SK-N-MC (cell line): Measurements from ENCODE around the gene UNC13B.

Source experiments
- DNase-seq: peaks from one replicate; pipeline ENCODE4 v3.0.0-alpha.2; 2011; ENCODE audit warnings: low read depth, low spot score
- H3K27ac ChIP-seq: fragments of 200-600 bp; sonication (generic); 2 replicates; pipeline ENCODE4 v1.5.1; 2016; ENCODE audit warnings: mixed run types
- H3K36me3 ChIP-seq: fragments of 200-600 bp; sonication (generic); 2 replicates; pipeline ENCODE4 v1.6.1; 2017; ENCODE audit warnings: antibody characterized with exemption, low read length, mixed read lengths; ENCODE audit not compliant: insufficient read depth
- H3K4me3 ChIP-seq: fragments of 200-600 bp; sonication (generic); 2 replicates; pipeline ENCODE4 v1.5.1; 2016
- H3K9ac ChIP-seq: fragments of 200-600 bp; sonication (generic); 2 replicates; pipeline ENCODE4 v1.8.0; 2017; ENCODE audit warnings: mixed run types, mixed read lengths; ENCODE audit not compliant: insufficient read length
- H3K9me3 ChIP-seq: fragments of 200-600 bp; sonication (generic); 2 replicates; pipeline ENCODE4 v1.6.1; 2017; ENCODE audit warnings: low read depth, mild to moderate bottlenecking, antibody characterized with exemption, low read length, moderate library complexity, mixed read lengths
- EZH2 ChIP-seq: fragments of 200-600 bp; sonication (generic); IDR thresholded peaks from one replicate; pipeline ENCODE4 v1.6.1; 2017; ENCODE audit warnings: antibody characterized with exemption
- FOXP2 ChIP-seq: optimal IDR thresholded peaks from 2 replicates; pipeline ENCODE3; 2011; ENCODE audit warnings: mild to moderate bottlenecking, moderate library complexity; ENCODE audit not compliant: insufficient read depth; ENCODE audit errors: extremely low read length, control extremely low read depth
- POLR2AphosphoS5 ChIP-seq: IDR thresholded peaks from 2 replicates; pipeline ENCODE4 v1.6.1; 2012; ENCODE audit warnings: mild to moderate bottlenecking, low read depth, low read length, borderline replicate concordance

Gene UNC13B

DNA sequence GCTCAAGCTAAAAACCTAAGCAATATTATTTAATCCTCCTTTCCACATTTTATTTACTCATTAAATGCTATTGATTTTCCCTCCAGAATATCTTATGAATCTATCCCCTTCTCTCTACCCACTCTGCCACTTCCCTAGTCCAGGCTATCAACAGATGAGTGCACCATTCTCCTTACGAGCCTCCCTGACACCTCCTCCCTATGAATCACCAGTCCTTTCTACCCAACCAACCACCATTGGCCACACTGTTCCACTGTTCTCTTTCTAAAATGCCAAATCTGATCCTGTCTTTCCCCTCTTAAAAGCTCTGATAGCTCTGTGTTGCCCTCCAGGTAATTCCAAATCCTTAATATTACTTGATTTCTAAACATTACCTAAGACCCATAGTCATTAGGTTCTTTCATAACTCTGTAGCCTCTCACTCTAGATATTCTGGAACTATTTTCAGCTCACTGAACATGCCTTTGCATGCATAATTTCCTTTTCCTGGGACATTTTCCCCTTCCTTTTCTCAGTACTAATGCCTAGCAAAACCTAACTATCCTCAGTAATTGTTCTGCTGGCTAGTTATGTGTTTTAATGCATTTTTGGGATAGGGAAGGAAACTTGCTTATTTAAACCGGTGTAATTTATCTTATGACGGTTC is 126.3 kb downstream of the UNC13B start:
- TF ChIP-seq FOXP2 (no peak), EZH2 (no peak), POLR2AphosphoS5 (no peak)
- Histone ChIP-seq H3K36me3 (no peaks in the 10 kb centered on the region), H3K27ac (no peak overlapping the region), H3K4me3 (no peak overlapping the region), H3K9me3 (no peaks in the 10 kb centered on the region), H3K9ac (no peak overlapping the region)
- DNase-seq: no peak

DNA sequence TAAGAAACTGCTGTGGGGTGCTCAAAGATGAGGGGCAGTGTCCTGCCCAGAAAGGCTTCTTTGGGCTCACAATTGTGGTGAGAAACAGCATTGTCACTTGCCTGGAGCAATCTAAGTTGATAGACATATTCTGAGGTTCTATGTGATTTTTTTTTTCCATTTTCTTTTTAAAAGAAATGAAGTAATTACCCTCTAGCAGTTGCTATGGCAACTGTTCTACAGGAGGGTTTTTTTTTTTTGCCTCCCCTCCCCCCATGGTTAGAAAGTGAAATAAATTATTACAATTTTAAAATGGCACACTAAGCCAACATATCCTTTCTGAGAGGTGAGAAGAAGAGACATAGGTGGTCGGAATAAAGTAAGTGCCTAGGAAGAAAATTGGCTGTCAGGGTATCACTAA is 127.0 kb downstream of the UNC13B start:
- DNase-seq: no peak
- no peaks in the 10 kb centered on the region for H3K36me3 ChIP-seq
- TF ChIP-seq POLR2AphosphoS5: no peak
- TF ChIP-seq EZH2: no peak
- H3K27ac ChIP-seq: no peak overlapping the region
- no peak overlapping the region for H3K9ac ChIP-seq
- H3K4me3 ChIP-seq: no peak overlapping the region
- no peaks in the 10 kb centered on the region for H3K9me3 ChIP-seq

DNA sequence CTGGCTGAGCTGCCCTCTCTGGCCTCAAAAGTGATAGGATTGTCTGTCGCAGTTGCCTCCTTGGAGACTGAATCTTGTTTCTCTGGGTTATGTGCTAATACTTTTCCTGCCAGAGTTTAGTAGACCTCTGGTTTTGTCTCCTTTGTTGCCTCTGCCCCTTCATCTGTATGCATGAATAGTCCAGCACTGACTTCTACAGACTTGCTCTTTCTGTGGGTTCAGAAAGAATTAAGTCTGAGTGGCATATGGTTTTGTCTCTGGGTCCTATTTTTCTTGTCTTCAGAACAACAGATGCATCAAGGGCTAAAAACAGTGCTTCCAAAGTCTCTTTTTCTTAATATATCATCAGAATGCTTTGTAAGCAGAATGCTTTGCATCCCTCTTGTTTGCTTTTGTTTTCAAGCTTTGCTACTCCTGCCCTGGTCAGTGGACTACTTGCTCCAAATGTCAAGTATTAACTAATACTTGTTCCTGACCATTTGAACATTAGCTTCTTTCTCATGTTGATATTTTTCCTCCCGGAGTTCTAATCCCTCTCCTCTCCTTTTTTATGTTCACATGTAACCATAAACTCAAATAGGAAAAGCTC is 131.7 kb downstream of the UNC13B start:
- H3K9me3 ChIP-seq: no peaks in the 10 kb centered on the region
- DNase-seq: no peak
- no peak for TF ChIP-seq EZH2
- TF ChIP-seq POLR2AphosphoS5: no peak
- no peak for TF ChIP-seq FOXP2
- H3K9ac ChIP-seq: no peak overlapping the region
- H3K4me3 ChIP-seq: no peak overlapping the region
- H3K27ac ChIP-seq: no peak overlapping the region
- H3K36me3 ChIP-seq: no peaks in the 10 kb centered on the region

DNA sequence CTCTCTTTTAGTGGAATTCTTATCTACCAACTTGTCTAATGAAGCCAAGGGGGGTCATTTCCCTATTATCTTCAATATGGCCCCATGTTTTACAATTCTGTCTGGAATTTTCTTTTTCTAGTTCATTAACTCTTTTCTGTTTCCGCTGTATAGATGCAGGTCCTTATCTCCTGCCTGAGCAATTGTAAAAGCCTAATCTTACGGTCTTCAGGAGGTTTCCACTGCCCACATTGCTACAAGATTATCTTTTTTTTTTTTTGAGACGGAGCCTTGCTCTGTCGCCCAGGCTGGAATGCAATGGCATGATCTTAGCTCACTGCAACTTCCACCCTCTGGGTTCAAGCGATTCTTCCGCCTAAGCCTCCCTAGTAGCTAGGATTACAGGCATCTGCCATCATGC is 132.3 kb downstream of the UNC13B start:
- TF ChIP-seq EZH2 (no peak), POLR2AphosphoS5 (no peak), FOXP2 (no peak)
- no peak for DNase-seq
- H3K4me3 ChIP-seq: no peak overlapping the region
- H3K9me3 ChIP-seq: no peaks in the 10 kb centered on the region
- H3K36me3 ChIP-seq: no peaks in the 10 kb centered on the region
- no peak overlapping the region for H3K9ac ChIP-seq
- no peak overlapping the region for H3K27ac ChIP-seq

DNA sequence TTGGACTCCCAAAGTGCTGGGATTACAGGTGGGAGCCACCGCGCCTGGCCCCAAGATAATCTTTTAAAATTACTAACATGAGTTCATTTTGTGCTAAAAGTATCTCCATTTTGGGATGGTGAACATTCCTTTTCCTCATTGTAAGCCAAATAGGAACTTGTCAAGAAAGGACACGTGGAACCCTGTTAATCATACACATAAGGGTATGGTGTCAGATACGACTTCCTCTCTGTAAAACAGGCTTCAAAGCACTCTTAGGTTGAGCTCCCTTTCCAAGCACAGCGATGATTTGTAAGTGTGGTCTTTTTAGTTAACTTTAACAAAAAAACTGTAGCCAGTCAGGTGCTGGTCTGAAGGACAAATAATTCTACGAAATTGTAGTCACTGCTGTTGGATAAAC is 132.7 kb downstream of the UNC13B start:
- TF ChIP-seq POLR2AphosphoS5 (no peak), FOXP2 (no peak), EZH2 (no peak)
- Histone ChIP-seq H3K9me3 (no peaks in the 10 kb centered on the region), H3K9ac (no peak overlapping the region), H3K27ac (no peak overlapping the region), H3K36me3 (no peaks in the 10 kb centered on the region), H3K4me3 (no peak overlapping the region)
- no peak for DNase-seq

DNA sequence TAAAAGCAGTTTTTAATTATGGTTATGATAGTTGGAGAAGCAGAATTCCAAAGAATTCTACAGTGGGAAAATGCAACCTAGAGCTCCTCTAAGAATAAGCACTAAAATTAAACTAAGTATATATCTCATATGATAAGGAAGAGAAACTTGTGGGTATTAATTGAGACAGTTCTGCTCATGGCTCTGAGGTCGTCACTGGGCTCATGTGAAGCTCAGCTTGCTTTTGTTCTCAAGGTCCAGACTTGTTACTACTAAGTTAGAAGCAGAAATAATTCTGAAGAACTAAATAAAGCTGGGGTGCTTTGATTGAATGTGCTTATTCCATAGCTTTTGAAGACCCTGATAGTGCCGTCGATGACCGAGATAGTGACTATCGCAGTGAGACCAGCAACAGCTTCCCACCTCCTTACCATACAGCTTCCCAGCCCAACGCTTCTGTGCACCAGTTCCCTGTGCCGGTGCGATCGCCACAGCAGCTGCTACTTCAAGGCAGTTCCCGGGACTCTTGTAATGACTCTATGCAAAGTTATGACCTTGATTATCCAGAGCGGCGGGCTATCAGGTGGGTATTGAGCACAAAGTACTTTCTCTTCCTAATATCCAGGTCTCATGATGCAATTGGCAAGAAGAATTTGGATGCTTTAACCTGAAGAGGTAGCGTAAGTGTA is 133.7 kb downstream of the UNC13B start:
- no peaks in the 10 kb centered on the region for H3K36me3 ChIP-seq
- TF ChIP-seq POLR2AphosphoS5: no peak
- TF ChIP-seq FOXP2: no peak
- no peak for TF ChIP-seq EZH2
- H3K27ac ChIP-seq: no peak overlapping the region
- no peaks in the 10 kb centered on the region for H3K9me3 ChIP-seq
- H3K9ac ChIP-seq: no peak overlapping the region
- no peak for DNase-seq
- no peak overlapping the region for H3K4me3 ChIP-seq

DNA sequence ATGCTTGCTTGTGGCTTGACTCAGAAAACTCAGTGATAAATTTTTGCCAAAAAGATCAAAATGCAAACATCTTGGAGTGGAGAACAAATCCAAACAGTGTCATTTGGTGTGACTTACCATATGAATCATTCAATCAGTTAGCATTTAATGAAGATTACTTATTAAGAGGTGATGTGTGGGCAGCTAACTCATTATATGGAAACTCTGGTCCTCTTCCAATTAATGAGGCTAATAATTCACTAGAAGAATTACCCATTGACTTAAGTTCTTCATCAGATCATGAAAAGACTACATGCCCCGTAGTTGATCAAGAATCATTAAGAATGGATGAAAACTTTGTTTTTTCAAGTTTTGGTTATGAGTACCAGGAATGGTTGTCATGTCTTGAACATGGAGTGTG is 141.8 kb downstream of the UNC13B start:
- no peak overlapping the region for H3K4me3 ChIP-seq
- no peak overlapping the region for H3K27ac ChIP-seq
- TF ChIP-seq FOXP2 (no peak), EZH2 (no peak)
- no peaks in the 10 kb centered on the region for H3K9me3 ChIP-seq
- no peaks in the 10 kb centered on the region for H3K36me3 ChIP-seq
- DNase-seq: no peak
- H3K9ac ChIP-seq: no peak overlapping the region

DNA sequence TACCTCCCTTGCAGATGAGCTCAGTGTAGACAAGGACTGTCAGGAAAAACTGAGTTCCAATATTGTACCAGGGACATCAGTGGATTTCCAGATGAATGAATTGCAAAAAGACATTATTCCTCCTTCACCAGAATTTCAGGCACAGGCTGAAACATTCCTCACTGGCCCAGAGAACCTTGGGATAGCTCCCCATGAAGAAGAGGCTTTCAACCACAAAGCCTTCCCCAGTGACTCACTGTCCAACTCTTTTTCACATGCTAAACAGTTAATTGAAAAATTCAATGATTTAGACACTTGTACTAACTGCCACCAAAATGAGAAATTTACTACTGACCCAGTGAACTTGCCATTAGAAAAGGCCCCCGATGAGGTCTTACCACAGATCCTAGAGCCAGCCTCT is 144.5 kb downstream of the UNC13B start:
- TF ChIP-seq EZH2: no peak
- no peak for TF ChIP-seq FOXP2
- TF ChIP-seq POLR2AphosphoS5: no peak
- Histone ChIP-seq H3K27ac (no peak overlapping the region), H3K9ac (no peak overlapping the region), H3K4me3 (no peak overlapping the region), H3K36me3 (no peaks in the 10 kb centered on the region), H3K9me3 (no peaks in the 10 kb centered on the region)
- DNase-seq: no peak

DNA sequence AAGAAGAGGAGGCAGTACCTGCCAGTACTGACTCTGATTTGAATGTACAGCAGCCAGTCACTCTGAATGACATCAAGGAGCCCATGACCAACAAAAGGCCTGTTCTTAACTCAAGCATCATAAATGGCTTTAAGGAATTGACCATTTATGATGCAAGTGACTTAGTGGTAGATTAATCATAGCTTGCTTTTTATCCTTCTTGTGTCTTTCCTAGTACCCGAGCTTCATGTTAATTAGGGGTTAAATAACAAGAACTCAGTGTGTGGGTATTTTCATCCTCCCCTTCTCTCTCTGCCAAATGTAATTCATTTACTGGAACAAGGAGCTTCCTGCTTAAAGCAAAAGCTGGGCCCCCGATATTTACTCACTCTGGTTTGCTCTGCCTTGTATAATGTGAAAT is 146.5 kb downstream of the UNC13B start:
- Histone ChIP-seq H3K36me3 (no peaks in the 10 kb centered on the region), H3K9me3 (no peaks in the 10 kb centered on the region), H3K9ac (no peak overlapping the region), H3K4me3 (no peak overlapping the region), H3K27ac (no peak overlapping the region)
- no peak for DNase-seq
- no peak for TF ChIP-seq POLR2AphosphoS5
- no peak for TF ChIP-seq EZH2
- TF ChIP-seq FOXP2: no peak
